KMS-11 (cell line): ENCODE results near the gene TMPRSS7.

Source experiments
- H2AFZ ChIP-seq: fragments of 200-600 bp; sonication (generic); 2 replicates; pipeline ENCODE4 v1.6.1; 2016; ENCODE audit warnings: antibody characterized with exemption, mixed run types, low read depth
- H3K27ac ChIP-seq: fragments of 200-600 bp; sonication (generic); 2 replicates; pipeline ENCODE4 v1.6.1; 2016; ENCODE audit warnings: mild to moderate bottlenecking, mixed run types
- H3K27me3 ChIP-seq: fragments of 200-600 bp; sonication (generic); 2 replicates; pipeline ENCODE4 v1.6.1; 2017; ENCODE audit warnings: mild to moderate bottlenecking, low read depth, mixed run types, moderate library complexity; ENCODE audit not compliant: insufficient read depth
- H3K36me3 ChIP-seq: fragments of 200-600 bp; sonication (generic); 2 replicates; pipeline ENCODE4 v1.6.1; 2017; ENCODE audit warnings: mild to moderate bottlenecking, mixed run types; ENCODE audit not compliant: insufficient read depth
- H3K4me1 ChIP-seq: fragments of 200-600 bp; sonication (generic); 2 replicates; pipeline ENCODE4 v1.6.1; 2016; ENCODE audit warnings: mild to moderate bottlenecking, low read depth, mixed run types; ENCODE audit not compliant: poor library complexity, severe bottlenecking
- H3K4me2 ChIP-seq: fragments of 200-600 bp; sonication (generic); 2 replicates; pipeline ENCODE4 v1.7.0; 2016; ENCODE audit warnings: mild to moderate bottlenecking, mixed run types
- H3K4me3 ChIP-seq: fragments of 200-600 bp; sonication (generic); IDR thresholded peaks from 2 replicates; pipeline ENCODE4 v1.6.1; 2017; ENCODE audit warnings: low read depth, low read length, mixed read lengths; ENCODE audit not compliant: insufficient read depth
- H3K79me2 ChIP-seq: fragments of 200-600 bp; sonication (generic); 2 replicates; pipeline ENCODE4 v1.6.1; 2016; ENCODE audit warnings: low read depth, mixed run types; ENCODE audit not compliant: insufficient read depth
- H3K9ac ChIP-seq: fragments of 200-600 bp; sonication (generic); 2 replicates; pipeline ENCODE4 v1.6.1; 2016; ENCODE audit warnings: mild to moderate bottlenecking, mixed run types
- H4K20me1 ChIP-seq: fragments of 200-600 bp; sonication (generic); 2 replicates; pipeline ENCODE4 v1.6.1; 2016; ENCODE audit warnings: mild to moderate bottlenecking, mixed run types; ENCODE audit not compliant: insufficient read depth
- CTCF ChIP-seq: fragments of 200-600 bp; sonication (generic); conservative IDR thresholded peaks from 2 replicates; pipeline ENCODE4 v1.6.1; 2017; ENCODE audit warnings: low read depth, mild to moderate bottlenecking, antibody characterized with exemption, low read length, moderate library complexity, mixed read lengths

Gene TMPRSS7

GRCh38 chr3:112017091-112017490 lies 17.4 kb upstream of the TMPRSS7 start:
- Histone ChIP-seq H3K4me3 (no peak overlapping the region), H2AFZ (no peak overlapping the region), H3K27me3 (no peaks in the 10 kb centered on the region), H3K27ac (no peak overlapping the region), H3K4me1 (no peaks in the 10 kb centered on the region), H3K9ac (no peak overlapping the region), H3K4me2 (no peak overlapping the region), H3K79me2 (no peaks in the 10 kb centered on the region), H4K20me1 (no peaks in the 10 kb centered on the region), H3K36me3 (no peaks in the 10 kb centered on the region)
- TF ChIP-seq CTCF = no peak

- Histone ChIP-seq H3K4me2 (no peak overlapping the region), H3K4me1 (no peaks in the 10 kb centered on the region), H3K9ac (no peak overlapping the region), H3K4me3 (no peak overlapping the region), H3K36me3 (no peaks in the 10 kb centered on the region), H2AFZ (no peak overlapping the region), H3K79me2 (no peaks in the 10 kb centered on the region), H3K27me3 (no peaks in the 10 kb centered on the region), H3K27ac (no peak overlapping the region), H4K20me1 (no peaks in the 10 kb centered on the region)
- TF ChIP-seq CTCF = no peak
Observed at GRCh38 chr3:112018712-112019111, 15.8 kb upstream of the TMPRSS7 start.

GRCh38 chr3:112019716-112020115 lies 14.8 kb upstream of the TMPRSS7 start:
- Histone ChIP-seq H3K27ac (no peak overlapping the region), H3K27me3 (no peaks in the 10 kb centered on the region), H3K4me3 (no peak overlapping the region), H3K79me2 (no peaks in the 10 kb centered on the region), H3K4me2 (no peak overlapping the region), H2AFZ (no peak overlapping the region), H3K4me1 (no peaks in the 10 kb centered on the region), H4K20me1 (no peaks in the 10 kb centered on the region), H3K9ac (no peak overlapping the region), H3K36me3 (no peaks in the 10 kb centered on the region)
- no peak for TF ChIP-seq CTCF

- no peaks in the 10 kb centered on the region for H3K27me3 ChIP-seq
- no peak overlapping the region for H2AFZ ChIP-seq
- H4K20me1 ChIP-seq = no peaks in the 10 kb centered on the region
- H3K79me2 ChIP-seq = no peaks in the 10 kb centered on the region
- H3K4me1 ChIP-seq = no peaks in the 10 kb centered on the region
- TF ChIP-seq CTCF = no peak
- no peak overlapping the region for H3K4me2 ChIP-seq
- H3K9ac ChIP-seq = no peak overlapping the region
- no peaks in the 10 kb centered on the region for H3K36me3 ChIP-seq
- no peak overlapping the region for H3K4me3 ChIP-seq
- no peak overlapping the region for H3K27ac ChIP-seq
Observed at GRCh38 chr3:112020674-112021085, 13.9 kb upstream of the TMPRSS7 start.
